CD4-positive, CD25-positive, alpha-beta regulatory T cell (primary cell): ENCODE data around the gene STAMBP. TPM values are rescaled to one million over a fixed set of nuclear protein-coding genes. Genes with fewer than 3 reads are reported as not detected.

ENCODE experiments used
- ATAC-seq, 2 donors: fragments of 150-1000 bp; cut with Tn5 transposase; one replicate each; pipeline ENCODE4 v1.10.0; 2021; ENCODE audit warnings: low read depth in 2 of 2, moderate number of reproducible peaks in 2 of 2, moderate library complexity in 1 of 2
- DNase-seq, 3 donors: peaks; one replicate each; pipeline versions ENCODE4 v3.0.0 to v3.0.0-alpha.2; 2012 to 2022; ENCODE audit warnings: mixed read lengths in 1 of 3
- H3K27ac ChIP-seq: one replicate; pipeline ENCODE4 v1.7.0; 2013; ENCODE audit warnings: mild to moderate bottlenecking, low read length; ENCODE audit not compliant: insufficient read depth, poor library complexity, severe bottlenecking
- H3K27me3 ChIP-seq: one replicate; pipeline ENCODE4 v1.7.0; 2013; ENCODE audit warnings: low read length; ENCODE audit not compliant: control insufficient read depth, insufficient read depth
- H3K36me3 ChIP-seq: one replicate; pipeline ENCODE4 v1.7.0; 2013; ENCODE audit warnings: mild to moderate bottlenecking, low read length, moderate library complexity; ENCODE audit not compliant: control insufficient read depth, insufficient read depth
- H3K4me1 ChIP-seq: 2 replicates; pipeline ENCODE4 v1.7.0; 2013; ENCODE audit warnings: mild to moderate bottlenecking, low read length; ENCODE audit not compliant: insufficient read depth, control insufficient read depth, poor library complexity, severe bottlenecking
- H3K4me3 ChIP-seq: one replicate; pipeline ENCODE4 v1.7.0; 2013; ENCODE audit warnings: low read depth, mild to moderate bottlenecking, low read length, moderate library complexity
- H3K9me3 ChIP-seq, 2 experiments: 1 replicate in 1 of 2; 2 replicates in 1 of 2; pipeline ENCODE4 v1.7.0; 2013; ENCODE audit warnings: low read length in 2 of 2, mild to moderate bottlenecking in 1 of 2, moderate library complexity in 1 of 2; ENCODE audit not compliant: control insufficient read depth in 2 of 2
- H3K27ac Mint-ChIP-seq, 3 donors: one replicate each; pipeline ENCODE4 v1.8.0; 2020 to 2022; ENCODE audit warnings: mild to moderate bottlenecking in 3 of 3, mixed read lengths in 3 of 3, moderate library complexity in 2 of 3
- H3K27me3 Mint-ChIP-seq: one replicate; pipeline ENCODE4 v1.8.0; 2022; ENCODE audit warnings: mild to moderate bottlenecking, mixed read lengths
- H3K36me3 Mint-ChIP-seq: one replicate; pipeline ENCODE4 v1.8.0; 2020; ENCODE audit warnings: mixed read lengths
- H3K4me1 Mint-ChIP-seq, 4 donors: one replicate each; pipeline ENCODE4 v1.8.0; 2020 to 2022; ENCODE audit warnings: mixed read lengths in 4 of 4, mild to moderate bottlenecking in 1 of 4
- H3K4me3 Mint-ChIP-seq, 4 donors: one replicate each; pipeline ENCODE4 v1.8.0; 2020 to 2022; ENCODE audit warnings: mild to moderate bottlenecking in 4 of 4, mixed read lengths in 4 of 4, moderate library complexity in 3 of 4
- H3K9me3 Mint-ChIP-seq, 7 donors: one replicate each; pipeline ENCODE4 v1.8.0; 2020 to 2022; ENCODE audit warnings: mixed read lengths in 7 of 7, mild to moderate bottlenecking in 3 of 7, moderate library complexity in 2 of 7
- polyA plus RNA-seq, 4 donors: library from polyadenylated mRNA; unstranded; fragments of 300-500 nt; fragmentation: Illumina TruSeq; gene quantifications; one replicate each; pipeline ENCODE4 v1.2.3, GENCODE V29; 2021
- total RNA-seq: library from RNA; stranded (reverse); gene quantifications from one replicate; pipeline ENCODE4 v1.2.3, GENCODE V29; 2022

The STAMBP gene
- total and polyA plus RNA-seq, 5 donors from 2014 or later: 32.9 to 66.4 (median 49.8) TPM

DNA sequence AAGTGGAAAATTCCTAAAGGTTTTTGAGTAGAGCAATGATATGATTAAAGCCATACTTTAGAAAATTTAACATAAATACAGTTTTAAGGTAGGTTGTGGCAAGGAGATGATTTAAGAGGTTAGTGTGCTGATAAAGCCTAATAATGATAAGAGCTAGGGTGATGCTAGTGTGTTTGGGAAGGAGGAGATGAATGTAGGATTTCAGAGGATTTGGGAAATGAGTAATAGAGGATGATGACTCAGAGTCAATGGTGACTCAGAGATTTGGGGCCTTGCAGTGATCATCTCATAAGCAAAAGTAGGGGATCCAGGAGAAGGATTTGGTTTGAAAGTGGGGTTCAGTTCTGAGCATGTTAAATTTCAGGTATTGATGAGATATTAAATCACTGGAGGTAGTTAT, 23.3 kb downstream of the STAMBP start:
- DNase-seq: no peak
- H3K4me3 Mint-ChIP-seq: no peak overlapping the region
- no peak overlapping the region for H3K27ac ChIP-seq
- no peaks in the 10 kb centered on the region for H3K9me3 ChIP-seq
- H3K4me1 ChIP-seq: no peaks in the 10 kb centered on the region
- ATAC-seq: no peak
- H3K4me1 Mint-ChIP-seq: peaks cover 0 to 2% (median 0%) of the 10 kb centered on the region in 4 donors
- no peaks in the 10 kb centered on the region for H3K27me3 Mint-ChIP-seq
- peaks cover 51% of the 10 kb centered on the region for H3K36me3 Mint-ChIP-seq
- no peaks in the 10 kb centered on the region for H3K27me3 ChIP-seq
- peaks cover 0 to 1% (median 0%) of the 10 kb centered on the region in 7 donors for H3K9me3 Mint-ChIP-seq
- H3K36me3 ChIP-seq: peaks cover 91% of the 10 kb centered on the region
- H3K27ac Mint-ChIP-seq: no peak overlapping the region
- H3K4me3 ChIP-seq: no peak overlapping the region

DNA sequence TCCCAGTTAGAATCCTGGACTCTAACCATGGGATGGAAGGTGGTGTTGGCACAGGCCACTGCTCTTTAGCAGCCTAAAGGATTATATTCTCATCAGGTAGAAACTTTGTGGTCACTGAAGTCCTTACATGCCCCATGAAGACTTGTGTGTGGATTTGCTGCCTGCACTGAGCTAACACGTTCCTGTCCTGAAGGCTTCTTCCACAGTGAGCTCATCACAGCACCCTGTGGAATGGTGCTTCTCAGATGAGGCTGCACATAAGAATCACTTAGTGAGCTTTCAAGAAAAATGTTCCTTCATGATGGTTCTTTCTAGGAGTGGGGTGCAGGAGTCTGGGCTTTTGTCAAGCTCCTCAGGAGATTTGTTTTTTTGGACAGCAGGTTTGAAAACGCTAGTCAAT, 26.8 kb downstream of the STAMBP start:
- Histone ChIP-seq H3K9me3 (no peaks in the 10 kb centered on the region), H3K36me3 (peaks cover 75% of the 10 kb centered on the region), H3K27me3 (no peaks in the 10 kb centered on the region), H3K4me1 (no peaks in the 10 kb centered on the region), H3K4me3 (no peak overlapping the region), H3K27ac (no peak overlapping the region)
- no peaks in the 10 kb centered on the region for H3K9me3 Mint-ChIP-seq
- H3K27ac Mint-ChIP-seq: no peak overlapping the region
- H3K36me3 Mint-ChIP-seq: peaks cover 48% of the 10 kb centered on the region
- H3K27me3 Mint-ChIP-seq: no peaks in the 10 kb centered on the region
- no peak for DNase-seq
- ATAC-seq: no peak
- H3K4me3 Mint-ChIP-seq: no peak overlapping the region
- no peaks in the 10 kb centered on the region for H3K4me1 Mint-ChIP-seq

DNA sequence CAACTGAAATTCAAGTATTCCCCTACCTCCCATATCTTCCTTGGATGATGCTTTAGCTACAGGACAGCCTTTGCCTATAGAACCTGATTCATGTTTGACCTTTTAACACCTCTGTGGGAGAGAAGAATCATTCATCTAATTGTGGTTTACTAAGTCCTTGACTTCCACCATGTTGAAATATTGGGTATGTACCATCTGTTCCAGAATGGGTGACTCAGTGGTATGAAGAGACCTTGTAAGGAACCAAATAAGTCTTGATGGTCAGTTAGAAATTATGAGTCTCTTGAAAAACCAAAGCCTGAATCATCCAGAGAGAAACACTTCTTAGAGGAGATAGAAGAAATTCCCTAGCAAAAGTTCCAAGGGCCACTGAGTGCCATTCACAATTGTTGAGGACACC, 27.5 kb downstream of the STAMBP start:
- Mint-ChIP-seq H3K36me3 (peaks cover 50% of the 10 kb centered on the region), H3K27me3 (no peaks in the 10 kb centered on the region), H3K27ac (no peak overlapping the region), H3K4me3 (no peak overlapping the region), H3K9me3 (no peaks in the 10 kb centered on the region), H3K4me1 (no peaks in the 10 kb centered on the region)
- Histone ChIP-seq H3K4me1 (no peaks in the 10 kb centered on the region), H3K36me3 (peaks cover 75% of the 10 kb centered on the region), H3K4me3 (no peak overlapping the region), H3K27ac (no peak overlapping the region), H3K9me3 (no peaks in the 10 kb centered on the region), H3K27me3 (no peaks in the 10 kb centered on the region)
- DNase-seq: no peak
- no peak for ATAC-seq

DNA sequence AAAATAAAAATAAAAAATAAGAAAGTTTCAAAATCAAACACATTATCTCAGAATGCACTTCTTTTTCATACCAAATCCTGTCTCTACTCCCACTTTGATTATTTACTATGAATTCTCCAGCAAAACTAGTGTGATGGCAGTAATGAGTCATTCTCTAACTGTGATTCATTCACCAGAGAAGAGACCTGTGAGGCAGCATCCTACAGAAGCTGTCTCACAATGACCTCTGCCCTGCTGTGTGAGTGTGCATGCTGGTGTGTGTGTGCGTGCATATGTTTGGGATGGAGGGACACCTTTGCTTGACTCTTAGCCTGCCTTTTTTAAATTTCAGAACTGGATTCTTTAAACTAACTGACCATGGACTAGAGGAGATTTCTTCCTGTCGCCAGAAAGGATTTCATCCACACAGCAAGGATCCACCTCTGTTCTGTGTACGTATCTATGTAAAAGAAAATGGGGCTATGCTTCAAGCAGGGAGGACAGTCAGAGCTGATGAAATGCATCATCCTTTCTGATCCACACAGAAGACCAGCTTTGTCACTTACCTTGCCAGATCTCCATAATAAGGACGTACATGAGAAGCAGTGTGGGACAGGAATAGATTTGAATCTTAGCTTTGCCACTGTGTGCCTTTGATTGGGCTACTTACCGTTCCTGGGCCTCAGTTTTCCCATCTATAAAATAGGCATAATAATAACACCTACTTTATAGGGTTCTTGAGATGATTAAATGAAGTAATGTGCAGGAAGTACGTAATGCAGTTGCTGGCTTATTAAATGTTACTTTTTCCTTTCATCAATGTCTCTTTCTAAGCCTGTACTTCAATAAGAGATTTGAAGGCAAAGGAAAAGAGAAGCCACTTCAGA, 31.2 kb downstream of the STAMBP start:
- no peak for ATAC-seq
- no peaks in the 10 kb centered on the region for H3K4me1 ChIP-seq
- H3K27me3 Mint-ChIP-seq: no peaks in the 10 kb centered on the region
- no peaks in the 10 kb centered on the region for H3K27me3 ChIP-seq
- H3K27ac Mint-ChIP-seq: peak overlapping the region in 1 of 3 donors; percentile 4
- H3K4me3 ChIP-seq: no peak overlapping the region
- no peak overlapping the region for H3K4me3 Mint-ChIP-seq
- H3K36me3 Mint-ChIP-seq: peaks cover 67% of the 10 kb centered on the region
- no peaks in the 10 kb centered on the region for H3K9me3 Mint-ChIP-seq
- H3K36me3 ChIP-seq: peaks cover 73% of the 10 kb centered on the region
- no peak overlapping the region for H3K27ac ChIP-seq
- H3K9me3 ChIP-seq: no peaks in the 10 kb centered on the region
- H3K4me1 Mint-ChIP-seq: no peaks in the 10 kb centered on the region
- DNase-seq: peak in 1 of 3 donors; percentile 26

DNA sequence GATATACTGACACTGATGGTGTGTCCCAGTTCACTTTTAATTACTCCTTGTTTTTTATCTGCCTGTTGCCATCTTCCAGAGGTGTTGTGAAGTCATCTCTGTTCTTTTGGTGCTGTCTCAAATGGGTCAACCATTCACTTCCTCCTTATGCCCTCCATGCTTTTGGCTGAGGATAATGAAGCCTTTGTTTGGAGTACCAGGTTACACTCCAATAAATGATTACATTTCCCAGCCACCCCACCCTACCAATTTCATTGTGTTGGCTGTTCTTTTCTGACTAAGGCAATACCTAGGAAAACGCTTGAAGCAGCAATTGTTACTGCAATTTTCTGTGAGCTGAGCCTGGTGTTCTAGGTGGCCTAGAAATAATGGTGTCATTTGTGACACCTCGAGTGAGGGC, 34.2 kb downstream of the STAMBP start:
- H3K36me3 Mint-ChIP-seq: peaks cover 60% of the 10 kb centered on the region

DNA sequence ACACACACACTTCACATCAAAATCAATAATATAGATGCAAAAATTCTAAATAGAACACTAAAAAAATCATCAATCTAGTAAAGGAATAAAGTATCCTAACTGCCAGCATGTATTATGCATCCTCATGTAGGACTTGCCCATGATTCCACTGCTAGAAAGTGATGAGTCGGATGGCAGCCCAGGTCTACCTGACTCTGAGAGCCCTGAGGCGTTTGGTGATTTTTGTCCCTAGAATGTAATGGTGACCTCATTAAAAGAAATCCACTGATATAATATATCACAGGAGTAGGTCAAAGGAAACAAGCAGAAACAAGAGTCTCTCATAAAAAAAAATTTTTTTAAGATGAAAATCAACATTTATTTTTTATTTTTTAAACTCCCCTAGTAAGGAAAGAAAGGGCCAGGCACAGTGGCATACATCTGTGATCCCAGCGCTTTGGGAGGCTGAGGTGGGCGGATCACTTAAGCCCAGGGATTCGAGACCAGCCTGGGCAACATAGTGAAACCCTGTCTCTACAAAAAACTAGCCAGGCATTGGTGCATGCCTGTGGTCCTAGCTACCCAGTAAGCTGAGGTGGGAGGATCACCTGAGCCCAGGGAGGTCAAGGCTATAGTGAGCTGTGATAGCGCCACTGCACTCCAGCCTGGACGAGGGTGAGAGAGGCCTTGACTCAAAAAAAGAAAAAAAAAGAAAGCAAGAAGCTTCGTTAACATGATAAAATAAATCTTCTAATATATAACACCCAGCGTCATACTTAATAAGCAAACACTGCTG, 39.6 kb downstream of the STAMBP start:
- Mint-ChIP-seq H3K9me3 (no peaks in the 10 kb centered on the region), H3K36me3 (peaks cover 44% of the 10 kb centered on the region), H3K4me1 (peaks cover 0 to 1% (median 0%) of the 10 kb centered on the region in 4 donors), H3K27ac (no peak overlapping the region), H3K4me3 (no peak overlapping the region), H3K27me3 (no peaks in the 10 kb centered on the region)
- H3K27me3 ChIP-seq: no peaks in the 10 kb centered on the region
- H3K4me1 ChIP-seq: no peaks in the 10 kb centered on the region
- no peak overlapping the region for H3K27ac ChIP-seq
- no peak for DNase-seq
- no peaks in the 10 kb centered on the region for H3K9me3 ChIP-seq
- peaks cover 30% of the 10 kb centered on the region for H3K36me3 ChIP-seq
- no peak overlapping the region for H3K4me3 ChIP-seq
- no peak for ATAC-seq

More for the DNA sequence above, 34.2 kb downstream of the STAMBP start:
- H3K36me3 ChIP-seq: peaks cover 61% of the 10 kb centered on the region
- H3K4me1 ChIP-seq: no peaks in the 10 kb centered on the region
- H3K27me3 ChIP-seq: no peaks in the 10 kb centered on the region
- Mint-ChIP-seq H3K27me3 (no peaks in the 10 kb centered on the region), H3K9me3 (no peaks in the 10 kb centered on the region), H3K27ac (peak overlapping the region in 1 of 3 donors; percentile 58), H3K4me3 (no peak overlapping the region), H3K4me1 (no peaks in the 10 kb centered on the region)
- DNase-seq (no peak), ATAC-seq (no peak)
- H3K4me3 ChIP-seq: no peak overlapping the region
- no peak overlapping the region for H3K27ac ChIP-seq
- H3K9me3 ChIP-seq: no peaks in the 10 kb centered on the region

DNA sequence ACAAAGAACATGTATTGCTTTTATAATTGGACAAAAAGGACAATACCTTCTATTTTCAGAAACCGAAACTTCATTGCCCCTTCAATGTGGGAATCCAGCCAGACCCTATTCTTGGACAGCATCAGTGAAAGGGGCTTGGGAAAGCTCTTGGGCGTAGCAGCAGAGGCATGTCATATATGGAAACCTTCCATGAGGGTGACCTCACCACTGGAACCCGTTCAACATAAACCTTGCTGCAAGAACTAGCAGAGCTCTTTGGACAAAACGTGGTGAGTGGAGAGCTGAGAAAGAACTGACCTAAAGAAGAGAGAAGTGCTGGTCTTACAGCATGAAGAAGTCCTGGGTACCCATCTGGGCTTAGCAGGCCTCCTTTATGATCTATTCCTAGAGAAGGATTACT, 41.3 kb downstream of the STAMBP start:
- Histone ChIP-seq H3K27ac (no peak overlapping the region), H3K4me1 (no peaks in the 10 kb centered on the region), H3K4me3 (no peak overlapping the region), H3K27me3 (no peaks in the 10 kb centered on the region), H3K9me3 (no peaks in the 10 kb centered on the region), H3K36me3 (peaks cover 14% of the 10 kb centered on the region)
- H3K27ac Mint-ChIP-seq: no peak overlapping the region
- H3K36me3 Mint-ChIP-seq: peaks cover 28% of the 10 kb centered on the region
- DNase-seq (no peak), ATAC-seq (no peak)
- H3K4me1 Mint-ChIP-seq: peaks cover 0 to 1% (median 0%) of the 10 kb centered on the region in 4 donors
- H3K9me3 Mint-ChIP-seq: no peaks in the 10 kb centered on the region
- no peaks in the 10 kb centered on the region for H3K27me3 Mint-ChIP-seq
- no peak overlapping the region for H3K4me3 Mint-ChIP-seq
